Measurements from ENCODE around the gene PGLYRP2. TPM values are rescaled to one million over a fixed set of nuclear protein-coding genes. Genes with fewer than 3 reads are reported as not detected.
"Not testable (repeated sequence)": the region's sequence is repeated elsewhere in the genome, so short reads cannot be mapped to it uniquely, and the experiment has no call there.

PGLYRP2 gene
- total and polyA plus RNA-seq, 8 donors, result 0.16 TPM; not detected in 7

DNA sequence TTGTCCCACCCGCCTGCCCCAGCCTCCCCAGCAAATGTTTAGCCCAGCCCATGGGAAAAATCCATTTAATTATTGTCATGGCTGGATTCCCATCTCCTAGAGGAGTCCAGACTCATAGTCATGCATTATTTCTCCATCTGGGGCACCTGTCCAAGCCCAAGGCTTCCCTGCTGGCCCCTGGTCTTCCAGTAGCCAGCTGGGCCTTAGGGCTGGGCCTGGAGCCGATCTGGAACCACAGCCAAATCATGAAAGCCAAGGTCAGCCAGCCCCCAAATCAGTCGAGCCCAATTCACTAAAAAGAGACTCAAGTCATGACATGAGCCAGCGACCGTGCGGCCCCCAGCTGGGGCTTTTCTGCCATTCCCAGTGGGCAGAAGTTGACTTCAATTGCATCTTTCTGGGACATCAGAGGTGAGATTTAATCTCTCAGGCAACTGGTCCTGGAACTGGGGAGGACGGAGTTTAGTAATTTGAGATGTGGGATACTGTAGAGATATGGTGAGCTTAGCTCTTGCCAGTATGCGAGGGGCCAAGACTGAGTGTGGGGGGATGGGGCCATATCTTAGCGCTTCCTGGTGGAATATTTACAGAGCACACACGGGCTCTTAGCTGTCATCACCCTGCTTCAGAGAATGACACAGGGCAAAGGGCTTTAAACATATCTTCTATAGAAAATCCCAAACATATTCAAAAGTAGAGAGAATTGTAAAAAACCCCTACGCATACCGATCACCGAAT, 9.4 kb upstream of the PGLYRP2 start:
- Histone ChIP-seq H3K4me1 (no peaks in the 10 kb centered on the region), H3K36me3 (no peaks in the 10 kb centered on the region), H3K27ac (no peak overlapping the region), H3K27me3 (no peaks in the 10 kb centered on the region), H3K9me3 (no peaks in the 10 kb centered on the region), H3K4me3 (no peak overlapping the region)
- FAIRE-seq, result no peak
- intact Hi-C loops (cut with DNase I), result no loop called here
- ATAC-seq, result peak in 1 of 4 donors; percentile 59
- TF ChIP-seq, protein P1, sequence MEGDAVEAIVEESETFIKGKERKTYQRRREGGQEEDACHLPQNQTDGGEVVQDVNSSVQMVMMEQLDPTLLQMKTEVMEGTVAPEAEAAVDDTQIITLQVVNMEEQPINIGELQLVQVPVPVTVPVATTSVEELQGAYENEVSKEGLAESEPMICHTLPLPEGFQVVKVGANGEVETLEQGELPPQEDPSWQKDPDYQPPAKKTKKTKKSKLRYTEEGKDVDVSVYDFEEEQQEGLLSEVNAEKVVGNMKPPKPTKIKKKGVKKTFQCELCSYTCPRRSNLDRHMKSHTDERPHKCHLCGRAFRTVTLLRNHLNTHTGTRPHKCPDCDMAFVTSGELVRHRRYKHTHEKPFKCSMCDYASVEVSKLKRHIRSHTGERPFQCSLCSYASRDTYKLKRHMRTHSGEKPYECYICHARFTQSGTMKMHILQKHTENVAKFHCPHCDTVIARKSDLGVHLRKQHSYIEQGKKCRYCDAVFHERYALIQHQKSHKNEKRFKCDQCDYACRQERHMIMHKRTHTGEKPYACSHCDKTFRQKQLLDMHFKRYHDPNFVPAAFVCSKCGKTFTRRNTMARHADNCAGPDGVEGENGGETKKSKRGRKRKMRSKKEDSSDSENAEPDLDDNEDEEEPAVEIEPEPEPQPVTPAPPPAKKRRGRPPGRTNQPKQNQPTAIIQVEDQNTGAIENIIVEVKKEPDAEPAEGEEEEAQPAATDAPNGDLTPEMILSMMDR (IDR thresholded peaks at IDR 0.05), result no peak
- no peak for DNase-seq
- WGBS, 2 donors, result 65 to 66% methylated on average over 13 of the region's 13 CpGs

DNA sequence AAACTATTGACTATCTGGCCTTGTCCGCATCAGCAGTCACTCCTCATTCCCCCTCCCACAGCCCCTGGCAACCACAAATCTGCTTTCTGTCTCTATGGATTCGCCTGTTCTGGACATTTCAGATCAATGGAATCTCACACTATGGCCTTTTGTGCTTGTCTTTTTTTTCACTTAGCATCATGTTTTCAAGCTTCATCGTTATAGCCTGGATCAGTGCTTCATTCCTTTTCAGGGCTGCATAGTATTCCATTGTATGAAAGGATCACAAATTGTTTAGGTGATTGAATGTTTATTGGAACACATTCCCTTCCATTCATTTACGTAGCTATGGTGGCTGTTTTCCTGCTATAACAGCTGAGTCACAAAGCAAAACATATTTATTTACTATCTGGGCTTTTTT, 7.7 kb upstream of the PGLYRP2 start:
- 86 to 90% methylated on average over 4 of the region's 4 CpGs for WGBS, 2 donors
- Histone ChIP-seq H3K27me3 (no peaks in the 10 kb centered on the region), H3K4me3 (no peak overlapping the region), H3K36me3 (no peaks in the 10 kb centered on the region), H3K9me3 (no peaks in the 10 kb centered on the region), H3K4me1 (no peaks in the 10 kb centered on the region), H3K27ac (no peak overlapping the region)
- no peak for DNase-seq
- no peak for FAIRE-seq
- TF ChIP-seq, protein P1 (IDR thresholded peaks at IDR 0.05), result no peak
- intact Hi-C loops (cut with DNase I), result no loop called here
- no peak for ATAC-seq

DNA sequence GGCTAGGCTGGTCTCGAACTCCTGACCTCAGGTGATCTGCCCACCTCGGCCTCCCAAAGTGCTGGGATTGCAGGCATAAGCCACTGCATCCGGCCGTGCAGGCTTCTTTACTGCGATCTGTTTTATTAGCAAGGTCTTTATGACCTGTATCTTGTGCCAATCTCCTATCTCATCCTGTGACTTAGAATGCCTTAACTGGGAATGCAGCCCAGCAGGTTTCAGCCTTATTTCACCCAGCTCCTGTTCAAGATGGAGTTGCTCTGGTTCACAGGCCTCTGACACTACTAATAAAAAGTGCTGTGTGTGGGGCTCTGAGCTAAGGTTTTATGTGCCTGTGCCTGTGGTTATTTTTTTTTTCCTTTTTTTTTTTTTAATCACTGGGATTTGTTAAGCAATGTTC, 6.5 kb upstream of the PGLYRP2 start:
- H3K36me3 ChIP-seq; H3K4me3 ChIP-seq; H3K4me1 ChIP-seq; ATAC-seq; DNase-seq; H3K9me3 ChIP-seq; H3K27ac ChIP-seq; intact Hi-C loops (cut with DNase I); FAIRE-seq; H3K27me3 ChIP-seq: not testable (repeated sequence)
- WGBS, 2 donors, result 77 to 80% methylated on average over 5 of the region's 5 CpGs

DNA sequence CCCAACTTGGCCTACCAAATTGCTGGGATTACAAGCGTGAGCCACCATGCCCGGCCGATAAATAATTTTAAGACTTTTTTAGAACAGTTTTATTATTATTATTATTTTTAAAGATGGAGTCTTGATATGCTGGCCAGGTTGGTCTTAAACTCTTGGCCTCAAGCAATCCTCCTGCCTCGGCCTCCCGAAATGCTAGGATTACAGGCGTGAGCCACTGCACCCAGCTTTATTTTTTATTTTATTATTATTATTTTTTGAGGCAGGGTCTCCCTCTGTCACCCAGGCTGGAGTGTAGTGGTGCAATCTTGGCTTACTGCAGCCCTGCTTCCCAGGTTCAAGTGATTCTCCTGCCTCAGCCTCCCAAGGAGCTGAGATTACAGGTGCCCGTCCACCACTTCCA, 1.7 kb upstream of the PGLYRP2 start:
- intact Hi-C loops (cut with DNase I); H3K27me3 ChIP-seq; DNase-seq; H3K9me3 ChIP-seq; H3K4me3 ChIP-seq; FAIRE-seq; H3K27ac ChIP-seq; ATAC-seq; H3K4me1 ChIP-seq; H3K36me3 ChIP-seq: not testable (repeated sequence)
- 81 to 89% methylated on average over 7 of the region's 7 CpGs for WGBS, 2 donors

DNA sequence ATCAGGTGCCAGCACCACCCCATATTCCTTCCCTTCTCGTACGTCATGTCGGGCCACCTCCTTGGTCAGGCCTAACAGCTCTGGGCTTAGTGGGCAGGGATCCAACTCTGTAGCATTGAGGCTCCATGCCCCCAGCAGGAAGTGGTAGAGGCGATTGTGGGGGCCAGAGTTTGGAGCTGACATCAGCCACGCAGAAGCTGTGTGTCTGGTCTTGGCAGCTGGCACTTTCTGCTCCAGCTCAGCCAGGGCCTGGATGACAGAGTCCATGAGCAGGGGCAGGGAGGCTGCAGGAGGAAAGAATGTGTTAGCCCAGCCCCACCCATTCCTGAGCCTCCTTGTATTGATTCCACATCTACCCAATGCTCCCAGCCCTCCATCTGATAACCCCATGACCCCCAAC, 3.0 kb downstream of the PGLYRP2 start:
- H3K27me3 ChIP-seq, result no peaks in the 10 kb centered on the region
- intact Hi-C loops (cut with DNase I), result no loop called here
- DNase-seq (no peak), FAIRE-seq (no peak), ATAC-seq (no peak)
- no peak overlapping the region for H3K4me3 ChIP-seq
- no peaks in the 10 kb centered on the region for H3K36me3 ChIP-seq
- no peaks in the 10 kb centered on the region for H3K9me3 ChIP-seq
- TF ChIP-seq, protein P1 (IDR thresholded peaks at IDR 0.05), result no peak
- 87 to 88% methylated on average over 5 of the region's 5 CpGs for WGBS, 2 donors
- H3K27ac ChIP-seq, result no peak overlapping the region
- H3K4me1 ChIP-seq, result no peaks in the 10 kb centered on the region

DNA sequence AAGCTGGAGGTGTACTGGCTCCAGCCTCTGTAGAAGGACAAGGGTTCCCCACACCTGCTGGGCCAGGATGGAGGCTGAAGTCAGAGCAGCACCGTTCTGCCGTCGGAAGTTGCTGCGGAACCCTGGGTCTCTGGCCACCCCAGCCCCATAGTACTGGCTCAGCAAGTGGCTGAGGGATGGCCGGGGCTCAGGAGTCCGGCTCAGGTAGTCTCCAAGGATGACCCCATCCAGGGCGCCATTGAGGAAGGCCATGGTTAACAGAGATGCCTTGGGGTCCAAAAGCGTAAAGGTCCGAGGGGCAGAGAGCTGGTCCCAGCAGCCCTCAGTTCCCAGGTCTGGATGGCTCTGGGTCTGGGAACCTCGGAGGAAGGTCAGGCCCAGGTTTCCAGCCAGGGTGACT, 3.7 kb downstream of the PGLYRP2 start:
- Histone ChIP-seq H3K27ac (no peak overlapping the region), H3K9me3 (no peaks in the 10 kb centered on the region), H3K4me1 (no peaks in the 10 kb centered on the region), H3K27me3 (no peaks in the 10 kb centered on the region), H3K36me3 (no peaks in the 10 kb centered on the region), H3K4me3 (no peak overlapping the region)
- no peak for DNase-seq
- TF ChIP-seq, protein P1 (IDR thresholded peaks at IDR 0.05), result no peak
- ATAC-seq, result no peak
- intact Hi-C loops (cut with DNase I), result no loop called here
- no peak for FAIRE-seq
- WGBS, 2 donors, result 89 to 98% methylated on average over 10 of the region's 10 CpGs

Measured in pancreas (tissue), 10 donors.